Upper lobe of left lung (tissue), 6 donors: ENCODE measurements around the gene RFX1. TPM values are rescaled to one million over a fixed set of nuclear protein-coding genes. Genes with fewer than 3 reads are reported as not detected.

ENCODE experiments used
- ATAC-seq, 2 donors: fragments of 200-7000 bp; cut with Tn5 transposase; one replicate each; pipeline ENCODE4 v1.9.1; 2022; ENCODE audit warnings: mild to moderate bottlenecking in 2 of 2, moderate library complexity in 2 of 2; ENCODE audit not compliant: low FRiP score in 2 of 2
- DNase-seq, 2 donors: peaks; one replicate each; pipeline ENCODE4 v3.0.0-alpha.2; 2019 to 2020
- H3K27ac ChIP-seq, 4 donors: fragments of 200-600 bp; sonication (generic); one replicate each; pipeline ENCODE4 v1.5.1; 2016 to 2019
- H3K27me3 ChIP-seq, 4 donors: fragments of 200-600 bp; sonication (generic); one replicate each; pipeline ENCODE4 v1.5.1; 2017 to 2019
- H3K36me3 ChIP-seq, 4 donors: fragments of 200-600 bp; sonication (generic); one replicate each; pipeline ENCODE4 v1.5.1; 2016 to 2019
- H3K4me1 ChIP-seq, 4 donors: fragments of 200-600 bp; sonication (generic); one replicate each; pipeline ENCODE4 v1.5.1; 2018 to 2019
- H3K4me3 ChIP-seq, 4 donors: fragments of 200-600 bp; sonication (generic); one replicate each; pipeline ENCODE4 v1.5.1; 2017 to 2019; ENCODE audit warnings: mild to moderate bottlenecking in 2 of 4, moderate library complexity in 1 of 4
- H3K9me3 ChIP-seq, 4 donors: fragments of 200-600 bp; sonication (generic); one replicate each; pipeline ENCODE4 v1.5.1; 2018 to 2019
- CTCF ChIP-seq, 6 experiments: fragments of 450-650 bp in 4 of 6; fragments of 200-600 bp in 2 of 6; sonication (generic) in 2 of 6; IDR thresholded peaks; one replicate each; pipeline ENCODE4 v1.5.1; 2016 to 2019; ENCODE audit warnings: antibody characterized with exemption in 6 of 6
- EP300 ChIP-seq, 4 donors: sonication (generic); formaldehyde crosslinking; IDR thresholded peaks; one replicate each; pipeline ENCODE4 v1.5.1; 2017; ENCODE audit warnings: antibody characterized with exemption in 4 of 4, control low read depth in 2 of 4
- POLR2A ChIP-seq, 4 donors: fragments of 450-650 bp; IDR thresholded peaks; one replicate each; pipeline ENCODE4 v1.5.1; 2016 to 2017; ENCODE audit warnings: antibody characterized with exemption in 4 of 4, mild to moderate bottlenecking in 2 of 4
- POLR2AphosphoS5 ChIP-seq, 2 donors: sonication (generic); formaldehyde crosslinking; IDR thresholded peaks; one replicate each; pipeline ENCODE4 v1.5.1; 2017; ENCODE audit warnings: antibody characterized with exemption in 2 of 2
- WGBS, 2 donors: methylation state at CpG; one replicate each; pipeline ENCODE4 v1.1.5; 2017 to 2018; 5-methylcytosine and 5-hydroxymethylcytosine counted together
- total RNA-seq, 6 donors: library from RNA; depleted of rRNA in 4 of 6; stranded (reverse); fragments of >200 nt in 4 of 6; gene quantifications; one replicate each; pipeline versions ENCODE4 v1.1.0 to v1.2.1, GENCODE V29; 2016 to 2021
- donor health status: DM: no; HTN: no; CAD: no; lungs with moderate emphysema.
- donor health status: DM: no; HTN: yes; CAD: no; lungs with severe emphysema.

Gene RFX1
- total RNA-seq, 6 donors from 2014 or later: 6.0 to 22.3 (median 15.5) TPM

GRCh38 chr19:14002571-14003250 is 3.4 kb downstream of the RFX1 start:
- peaks cover 33 to 42% (median 39%) of the 10 kb centered on the region in 4 donors for H3K4me1 ChIP-seq
- no peak for TF ChIP-seq CTCF (IDR thresholded peaks at IDR 0.05)
- no peak for TF ChIP-seq POLR2AphosphoS5 (IDR thresholded peaks at IDR 0.05)
- no peak for TF ChIP-seq EP300 (IDR thresholded peaks at IDR 0.05)
- no peak overlapping the region for H3K4me3 ChIP-seq
- WGBS, 2 donors: 55 to 74% methylated on average over 13 of the region's 13 CpGs
- H3K27me3 ChIP-seq: no peaks in the 10 kb centered on the region
- peak overlapping the region; percentile 97 to 100 (median 100) for H3K27ac ChIP-seq
- no peak for DNase-seq
- H3K9me3 ChIP-seq: peaks cover 0 to 6% (median 0%) of the 10 kb centered on the region in 4 donors
- no peak for ATAC-seq
- H3K36me3 ChIP-seq: peaks cover 0 to 2% (median 0%) of the 10 kb centered on the region in 4 donors

GRCh38 chr19:14000691-14001375 is 5.3 kb downstream of the RFX1 start:
- Histone ChIP-seq H3K27ac (peak overlapping the region in 1 of 4 donors; percentile 99), H3K4me1 (peaks cover 33 to 41% (median 38%) of the 10 kb centered on the region in 4 donors), H3K4me3 (no peak overlapping the region), H3K9me3 (peaks cover 0 to 6% (median 0%) of the 10 kb centered on the region in 4 donors), H3K27me3 (no peaks in the 10 kb centered on the region), H3K36me3 (peaks cover 0 to 7% (median 4%) of the 10 kb centered on the region in 4 donors)
- no peak for TF ChIP-seq POLR2A (IDR thresholded peaks at IDR 0.05)
- TF ChIP-seq EP300 (IDR thresholded peaks at IDR 0.05): no peak
- no peak for TF ChIP-seq POLR2AphosphoS5 (IDR thresholded peaks at IDR 0.05)
- TF ChIP-seq CTCF (IDR thresholded peaks at IDR 0.05): no peak
- ATAC-seq: no peak
- DNase-seq: no peak
- WGBS, 2 donors: 83 to 84% methylated on average over 12 to 13 of the region's 13 CpGs

DNA sequence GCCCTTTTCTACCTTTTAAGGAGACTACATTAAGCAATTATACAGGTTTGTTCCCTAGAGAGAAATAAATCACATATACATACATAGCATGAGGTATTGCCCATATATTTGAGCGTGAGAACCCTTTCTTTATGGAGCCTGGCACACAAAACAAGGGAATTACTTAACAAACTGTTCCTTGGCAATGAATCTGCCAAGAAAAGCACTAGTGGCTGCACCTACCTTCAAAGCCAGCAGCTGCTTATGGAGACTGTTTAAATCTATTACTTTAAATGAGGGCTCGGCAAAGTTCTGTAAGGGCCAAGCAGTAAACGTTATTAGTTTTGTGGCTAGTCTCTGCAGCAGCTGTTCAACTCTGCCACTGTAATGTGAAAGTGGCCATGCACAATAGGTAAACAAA is 7.0 kb downstream of the RFX1 start:
- peaks cover 0 to 6% (median 0%) of the 10 kb centered on the region in 4 donors for H3K9me3 ChIP-seq
- no peak overlapping the region for H3K4me3 ChIP-seq
- H3K27me3 ChIP-seq: no peaks in the 10 kb centered on the region
- H3K4me1 ChIP-seq: peaks cover 20 to 31% (median 23%) of the 10 kb centered on the region in 4 donors
- TF ChIP-seq EP300 (IDR thresholded peaks at IDR 0.05): no peak
- TF ChIP-seq POLR2A (IDR thresholded peaks at IDR 0.05): no peak
- DNase-seq (no peak), ATAC-seq (no peak)
- 95% methylated on average over 3 of the region's 3 CpGs for WGBS, 2 donors
- peaks cover 0 to 8% (median 7%) of the 10 kb centered on the region in 4 donors for H3K36me3 ChIP-seq
- H3K27ac ChIP-seq: no peak overlapping the region

- Histone ChIP-seq H3K36me3 (peaks cover 0 to 9% (median 7%) of the 10 kb centered on the region in 4 donors), H3K27ac (no peak overlapping the region), H3K9me3 (peaks cover 0 to 6% (median 0%) of the 10 kb centered on the region in 4 donors), H3K27me3 (no peaks in the 10 kb centered on the region), H3K4me1 (peaks cover 13 to 25% (median 16%) of the 10 kb centered on the region in 4 donors), H3K4me3 (no peak overlapping the region)
- ATAC-seq (no peak), DNase-seq (no peak)
- WGBS, 2 donors: 85 to 92% methylated on average over 1 of the region's 1 CpG
- TF ChIP-seq EP300 (IDR thresholded peaks at IDR 0.05) (no peak), POLR2A (IDR thresholded peaks at IDR 0.05) (no peak), CTCF (IDR thresholded peaks at IDR 0.05) (no peak), POLR2AphosphoS5 (IDR thresholded peaks at IDR 0.05) (no peak)
Observed at GRCh38 chr19:13998426-13998825, 7.7 kb downstream of the RFX1 start.

DNA sequence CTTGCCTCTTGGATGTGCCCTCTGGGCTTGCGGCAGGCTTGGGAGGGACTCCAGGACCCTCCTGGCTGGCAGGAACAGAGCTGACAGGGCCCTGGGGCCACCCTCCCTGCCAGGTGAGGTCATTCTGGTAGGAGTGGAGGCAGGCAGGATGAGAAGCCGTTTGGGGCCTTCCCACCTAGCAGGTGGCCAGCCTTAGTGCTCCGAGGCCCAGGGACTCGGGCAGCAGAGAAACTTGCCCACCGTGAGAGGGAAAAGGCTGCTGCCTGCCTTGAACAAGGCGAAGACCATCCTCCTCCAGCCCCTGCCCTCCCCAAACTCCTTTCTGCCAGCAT is 8.5 kb downstream of the RFX1 start:
- H3K27me3 ChIP-seq: no peaks in the 10 kb centered on the region
- TF ChIP-seq POLR2A (IDR thresholded peaks at IDR 0.05) (no peak), EP300 (IDR thresholded peaks at IDR 0.05) (no peak), CTCF (IDR thresholded peaks at IDR 0.05) (no peak), POLR2AphosphoS5 (IDR thresholded peaks at IDR 0.05) (no peak)
- peaks cover 0 to 16% (median 15%) of the 10 kb centered on the region in 4 donors for H3K36me3 ChIP-seq
- ATAC-seq (no peak), DNase-seq (no peak)
- 85 to 94% methylated on average over 4 to 6 of the region's 6 CpGs for WGBS, 2 donors
- H3K27ac ChIP-seq: no peak overlapping the region
- H3K4me3 ChIP-seq: no peak overlapping the region
- H3K9me3 ChIP-seq: peaks cover 0 to 6% (median 0%) of the 10 kb centered on the region in 4 donors
- H3K4me1 ChIP-seq: peaks cover 5 to 17% (median 8%) of the 10 kb centered on the region in 4 donors
